ENCODE measurements around the gene PCED1B. TPM values are rescaled to one million over a fixed set of nuclear protein-coding genes. Genes with fewer than 3 reads are reported as not detected.

The PCED1B gene
- total RNA-seq, 4 donors from 2014 or later, result 1.0 to 1.5 (median 1.2) TPM

GRCh38 chr12:47269916-47270315 is 190.5 kb downstream of the PCED1B start:
- H3K27me3 ChIP-seq, result no peaks in the 10 kb centered on the region
- no peak overlapping the region for H3K27ac ChIP-seq
- DNase-seq, result no peak
- no peaks in the 10 kb centered on the region for H3K36me3 ChIP-seq
- no peak overlapping the region for H3K4me3 ChIP-seq (replicated peaks in 1 of 3)
- WGBS, 2 donors, result 92 to 100% methylated on average over 1 of the region's 1 CpG
- TF ChIP-seq CTCF (IDR thresholded peaks at IDR 0.05) (no peak), POLR2A (IDR thresholded peaks at IDR 0.05) (no peak)
- intact Hi-C loops (cut with DNase I), result no loop called here
- H3K4me1 ChIP-seq, result no peaks in the 10 kb centered on the region
- H3K9me3 ChIP-seq, result no peaks in the 10 kb centered on the region

DNA sequence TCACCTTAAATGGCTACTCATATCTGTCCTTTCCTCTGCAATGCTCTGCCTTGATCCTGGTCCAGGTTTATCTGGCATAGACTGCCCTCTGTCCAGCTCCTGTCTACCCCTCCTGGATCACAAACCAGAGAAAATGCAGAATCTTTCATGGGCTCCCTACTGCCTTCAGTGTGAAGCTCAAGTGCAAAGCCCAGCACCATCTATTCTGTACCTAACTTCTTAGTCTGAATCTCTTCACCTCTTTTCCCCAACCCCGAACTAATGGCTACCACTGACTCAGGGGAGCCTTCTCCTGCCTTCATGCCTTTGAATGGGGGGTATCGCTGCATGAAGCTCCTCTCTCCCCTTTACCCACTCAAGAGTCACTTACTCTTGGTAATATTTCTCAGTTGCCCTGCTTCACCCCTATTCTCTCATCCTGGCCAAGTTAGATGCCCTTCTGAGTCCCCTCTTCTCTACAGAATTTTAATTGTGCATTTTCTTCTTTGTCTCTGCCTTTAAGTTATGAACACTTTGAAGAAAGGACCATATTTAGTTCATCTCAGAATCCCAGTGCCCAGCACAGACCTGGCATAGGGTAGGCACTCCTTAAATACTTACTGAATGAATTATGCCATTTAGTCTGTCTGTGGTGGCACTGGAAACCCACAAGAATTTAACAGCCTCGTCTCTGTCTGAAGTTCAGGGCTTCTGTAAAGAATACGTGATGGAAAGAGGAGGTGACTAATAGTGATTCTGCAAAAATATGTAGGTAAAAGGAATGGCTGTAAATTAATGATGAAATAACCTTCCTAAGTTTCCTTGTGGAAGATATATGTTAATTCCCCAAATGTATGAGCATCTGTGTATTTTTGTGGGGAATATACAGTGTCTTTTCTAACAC is 191.6 kb downstream of the PCED1B start:
- Histone ChIP-seq H3K27me3 (no peaks in the 10 kb centered on the region), H3K4me1 (no peaks in the 10 kb centered on the region), H3K9me3 (no peaks in the 10 kb centered on the region), H3K36me3 (no peaks in the 10 kb centered on the region), H3K4me3 (replicated peaks in 1 of 3) (no peak overlapping the region), H3K27ac (no peak overlapping the region)
- intact Hi-C loops (cut with DNase I), result no loop called here
- TF ChIP-seq CTCF (IDR thresholded peaks at IDR 0.05) (no peak), POLR2A (IDR thresholded peaks at IDR 0.05) (no peak)
- WGBS, 2 donors, result 89 to 90% methylated on average over 4 of the region's 4 CpGs
- DNase-seq, result no peak

GRCh38 chr12:47271800-47272239 is 192.4 kb downstream of the PCED1B start:
- no peak for TF ChIP-seq POLR2A (IDR thresholded peaks at IDR 0.05)
- TF ChIP-seq CTCF (IDR thresholded peaks at IDR 0.05), result no peak
- Histone ChIP-seq H3K9me3 (no peaks in the 10 kb centered on the region), H3K4me1 (peaks cover 1 to 5% of the 10 kb centered on the region in 2 donors), H3K4me3 (replicated peaks in 1 of 3) (no peak overlapping the region), H3K27me3 (no peaks in the 10 kb centered on the region), H3K36me3 (no peaks in the 10 kb centered on the region), H3K27ac (no peak overlapping the region)
- WGBS, 2 donors, result 78 to 89% methylated on average over 2 of the region's 2 CpGs
- intact Hi-C loops (cut with DNase I), result no loop called here
- no peak for DNase-seq

GRCh38 chr12:47272412-47273190 is 193.2 kb downstream of the PCED1B start:
- TF ChIP-seq CTCF (IDR thresholded peaks at IDR 0.05) (no peak), POLR2A (IDR thresholded peaks at IDR 0.05) (no peak)
- no peaks in the 10 kb centered on the region for H3K9me3 ChIP-seq
- 84 to 87% methylated on average over 3 of the region's 3 CpGs for WGBS, 2 donors
- DNase-seq, result no peak
- H3K4me3 ChIP-seq (replicated peaks in 1 of 3), result no peak overlapping the region
- H3K27me3 ChIP-seq, result no peaks in the 10 kb centered on the region
- H3K27ac ChIP-seq, result no peak overlapping the region
- no peaks in the 10 kb centered on the region for H3K36me3 ChIP-seq
- peaks cover 6 to 13% of the 10 kb centered on the region in 2 donors for H3K4me1 ChIP-seq
- intact Hi-C loops (cut with DNase I), result no loop called here
